SKM-1 (cell line): ENCODE data around the gene QRFP.

Source experiments
- DNase-seq: peaks from one replicate; lab custom pipeline; 2025; ENCODE audit not compliant: unreplicated experiment; lab: John Stamatoyannopoulos, UW

The QRFP gene

GRCh38 chr9:130891688-130892476 lies 4.7 kb downstream of the QRFP start:
- DNase-seq = no peak

- no peak for DNase-seq
These were observed 5.5 kb downstream of the QRFP start for GRCh38 chr9:130890870-130891687.

- DNase-seq = no peak
These were observed 6.5 kb downstream of the QRFP start for GRCh38 chr9:130890124-130890523.

GRCh38 chr9:130888146-130888885 lies 8.3 kb downstream of the QRFP start:
- no peak for DNase-seq

GRCh38 chr9:130887494-130888144 lies 9.0 kb downstream of the QRFP start:
- DNase-seq = no peak

- DNase-seq = no peak
These were observed 9.6 kb downstream of the QRFP start for GRCh38 chr9:130886981-130887380.

GRCh38 chr9:130885484-130886375 lies 10.9 kb downstream of the QRFP start:
- DNase-seq = no peak

GRCh38 chr9:130884542-130885483 lies 11.8 kb downstream of the QRFP start:
- DNase-seq = no peak

GRCh38 chr9:130884111-130884531 lies 12.5 kb downstream of the QRFP start:
- no peak for DNase-seq

- DNase-seq = no peak
These were observed 13.1 kb downstream of the QRFP start for GRCh38 chr9:130883479-130883878.

- no peak for DNase-seq
These were observed 13.9 kb downstream of the QRFP start for GRCh38 chr9:130882696-130883225.

GRCh38 chr9:130881516-130881915 lies 15.1 kb downstream of the QRFP start:
- no peak for DNase-seq

- DNase-seq = no peak
These were observed 15.9 kb downstream of the QRFP start for GRCh38 chr9:130880599-130881220.

- DNase-seq = no peak
These were observed 16.7 kb downstream of the QRFP start for GRCh38 chr9:130879863-130880411.

- DNase-seq = no peak
These were observed 18.3 kb downstream of the QRFP start for GRCh38 chr9:130878295-130878694.

- no peak for DNase-seq
These were observed 19.3 kb downstream of the QRFP start for GRCh38 chr9:130877300-130877699.

GRCh38 chr9:130874783-130875182 lies 21.8 kb downstream of the QRFP start:
- DNase-seq = no peak

- DNase-seq = no peak
These were observed 22.6 kb downstream of the QRFP start for GRCh38 chr9:130873966-130874365.
